ENCODE results near the gene DMRTC2. TPM values are rescaled to one million over a fixed set of nuclear protein-coding genes. Genes with fewer than 3 reads are reported as not detected.
"Not testable (repeated sequence)": the region's sequence is repeated elsewhere in the genome, so short reads cannot be mapped to it uniquely, and the experiment has no call there.

Gene DMRTC2
- total and polyA plus RNA-seq, 9 of the 15 experiments (the other 6 are each of a cell fraction or from before 2014, with no cell fraction given), result 0.03 TPM; not detected in 8

- H2AFZ ChIP-seq (ENCODE audit: low read depth, low read length), result peak overlapping the region; percentile 77; the same call in 1 of the 2 replicates
- WGBS (ENCODE audit: insufficient coverage, low coverage, missing lambda C conversion rate), result 53% methylated on average over 3 of the region's 3 CpGs
- 0 out of 2 replicates have a peak overlapping the region, but pooled peaks have one; percentile 46 for H3K4me2 ChIP-seq (ENCODE audit: insufficient read depth, low read length)
- intact Hi-C loops (cut with micrococcal nuclease); ATAC-seq; FAIRE-seq; H3K9ac ChIP-seq (ENCODE audit: insufficient read depth in 1 of 2, low read depth in 2 of 2, low read length in 2 of 2); H3K4me3 ChIP-seq; in situ Hi-C loops (cut with MboI); H3K27ac ChIP-seq (ENCODE audit: extremely low read depth, low read depth, low read length); H3K9me1 ChIP-seq (ENCODE audit: control insufficient read depth, insufficient read depth, low read length); H3K79me2 ChIP-seq (ENCODE audit: control insufficient read depth, insufficient read depth, low read length); H3K27me3 ChIP-seq (ENCODE audit: control insufficient read depth in 2 of 2, insufficient read depth in 2 of 2, low read length in 2 of 2); BruUV-seq (replicated peaks); DNase-seq (ENCODE audit: extremely low read depth in 1 of 4, low spot score in 3 of 4); H3K9me3 ChIP-seq (replicated peaks; ENCODE audit: control insufficient read depth, insufficient read depth, low read depth, low read length); H3K36me3 ChIP-seq (ENCODE audit: control insufficient read depth, insufficient read depth, low read length): not testable (repeated sequence)
- peaks cover 14% of the 10 kb centered on the region; the same call in 1 of the 2 replicates for H4K20me1 ChIP-seq (replicated peaks; ENCODE audit: control insufficient read depth, insufficient read depth, low read length)
- peaks cover 27 to 47% of the 10 kb centered on the region in 2 experiments for H3K4me1 ChIP-seq (replicated peaks in 1 of 2; ENCODE audit: control insufficient read depth in 2 of 2, insufficient read depth in 2 of 2, low read length in 2 of 2)
- ChIA-PET POLR2A (interaction anchor here (0.9 kb wide), 1 partner anchor 82 kb away, joined by 3 read pairs; no protein-coding TSS in a partner anchor), CTCF (ENCODE audit: low intra/inter-chr PET ratio) (interaction anchor here (1.1 to 5.4 kb wide), 2 partner anchors 75 to 82 kb away, joined by 3 to 35 read pairs; no protein-coding TSS in a partner anchor)
- TF ChIP-seq KDM1A (IDR thresholded peaks at IDR 0.05) (peak; percentile 9 to 53; a peak in 3 of 4 replicates), RBM25 (IDR thresholded peaks at IDR 0.05; ENCODE audit: low read depth, low read length, severe bottlenecking) (peak; percentile 17), BCOR (IDR thresholded peaks at IDR 0.05) (peak; percentile 87), HDAC2 (IDR thresholded peaks at IDR 0.05) (0 out of 2 replicates have a peak, but pooled peaks have one; percentile 31), ZNF121 (CRISPR knock-in tag; conservative IDR thresholded peaks at IDR 0.05) (peak; percentile 97)
Observed at GRCh38 chr19:41875973-41876372, 31.1 kb downstream of the DMRTC2 start.
